HUES6 (cell line): Measurements from ENCODE around the gene NTN5.

ENCODE experiments used
- H3K27ac ChIP-seq: 2 replicates; pipeline ENCODE4 v1.7.0; 2013; ENCODE audit warnings: low read depth, mild to moderate bottlenecking, low read length, inconsistent platforms
- H3K27me3 ChIP-seq: 2 replicates; pipeline ENCODE4 v1.6.1; 2013; ENCODE audit warnings: low read length; ENCODE audit not compliant: control insufficient read depth, insufficient read depth
- H3K36me3 ChIP-seq: 2 replicates; pipeline ENCODE4 v1.6.1; 2013; ENCODE audit warnings: low read length; ENCODE audit not compliant: control insufficient read depth, insufficient read depth
- H3K4me1 ChIP-seq: 2 replicates; pipeline ENCODE4 v1.6.1; 2013; ENCODE audit warnings: low read length; ENCODE audit not compliant: control insufficient read depth, insufficient read depth
- H3K4me3 ChIP-seq: 2 replicates; pipeline ENCODE4 v1.5.1; 2013; ENCODE audit warnings: low read depth, low read length
- H3K9ac ChIP-seq: one replicate; pipeline ENCODE4 v1.6.1; 2013; ENCODE audit warnings: mild to moderate bottlenecking, low read length
- H3K9me3 ChIP-seq: 2 replicates; pipeline ENCODE4 v1.6.1; 2013; ENCODE audit warnings: low read depth, low read length; ENCODE audit not compliant: control insufficient read depth, insufficient read depth

The NTN5 gene

GRCh38 chr19:48616041-48616436 lies 56.8 kb downstream of the NTN5 start:
- H3K27ac ChIP-seq, result peak overlapping the region; percentile 89; the same call in 1 of the 2 replicates
- H3K9me3 ChIP-seq, result no peaks in the 10 kb centered on the region
- H3K4me3 ChIP-seq, result peak overlapping the region; percentile 49; the same call in 1 of the 2 replicates
- peak overlapping the region; percentile 79 for H3K9ac ChIP-seq
- no peaks in the 10 kb centered on the region for H3K27me3 ChIP-seq
- peaks cover 43% of the 10 kb centered on the region for H3K36me3 ChIP-seq
- peaks cover 43% of the 10 kb centered on the region for H3K4me1 ChIP-seq

- peaks cover 43% of the 10 kb centered on the region for H3K36me3 ChIP-seq
These were observed 57.4 kb downstream of the NTN5 start for GRCh38 chr19:48615231-48616040.

GRCh38 chr19:48614436-48615230 lies 58.2 kb downstream of the NTN5 start, which contains the start of gene FAM83E:
TSS of gene FAM83E (minus strand) at chr19:48615076. CDS start at chr19:48613372, 1,704 bp downstream.
- H3K9ac ChIP-seq, result peak within 1 kb of the TSS; percentile 79
- peak within 1 kb of the TSS; percentile 49 for H3K4me3 ChIP-seq
- H3K27me3 ChIP-seq, result no peaks in the 10 kb centered on the region
- no peaks in the 10 kb centered on the region for H3K9me3 ChIP-seq
- peaks cover 43% of the 10 kb centered on the region for H3K36me3 ChIP-seq
- peak within 1 kb of the TSS; percentile 89 for H3K27ac ChIP-seq
- peaks cover 43% of the 10 kb centered on the region for H3K4me1 ChIP-seq

More at GRCh38 chr19:48615231-48616040, 57.4 kb downstream of the NTN5 start:
- H3K27ac ChIP-seq, result peak overlapping the region; percentile 89
- peak overlapping the region; percentile 49 for H3K4me3 ChIP-seq
- no peaks in the 10 kb centered on the region for H3K27me3 ChIP-seq
- peaks cover 43% of the 10 kb centered on the region for H3K4me1 ChIP-seq
- H3K9me3 ChIP-seq, result no peaks in the 10 kb centered on the region
- H3K9ac ChIP-seq, result peak overlapping the region; percentile 79

- Histone ChIP-seq H3K27ac (peak overlapping the region; percentile 89), H3K4me3 (peak overlapping the region; percentile 49), H3K9ac (peak overlapping the region; percentile 79), H3K4me1 (peaks cover 44% of the 10 kb centered on the region), H3K36me3 (peaks cover 43% of the 10 kb centered on the region), H3K27me3 (no peaks in the 10 kb centered on the region), H3K9me3 (no peaks in the 10 kb centered on the region)
These were observed 58.9 kb downstream of the NTN5 start for GRCh38 chr19:48613852-48614435.

GRCh38 chr19:48613024-48613851 lies 59.6 kb downstream of the NTN5 start:
- Histone ChIP-seq H3K9me3 (no peaks in the 10 kb centered on the region), H3K27ac (no peak overlapping the region), H3K4me3 (no peak overlapping the region), H3K9ac (peak overlapping the region; percentile 79), H3K27me3 (no peaks in the 10 kb centered on the region), H3K4me1 (peaks cover 45% of the 10 kb centered on the region), H3K36me3 (peaks cover 43% of the 10 kb centered on the region)

GRCh38 chr19:48611872-48612271 lies 60.9 kb downstream of the NTN5 start:
- Histone ChIP-seq H3K4me3 (no peak overlapping the region), H3K4me1 (peaks cover 34% of the 10 kb centered on the region), H3K27ac (no peak overlapping the region), H3K9ac (no peak overlapping the region), H3K36me3 (peaks cover 30% of the 10 kb centered on the region), H3K27me3 (no peaks in the 10 kb centered on the region), H3K9me3 (no peaks in the 10 kb centered on the region)
